Activated CD8-positive, alpha-beta memory T cell treated with anti-CD3 and anti-CD28 coated beads for 24 hours (primary cell): ENCODE measurements around the gene SLC24A4.
"Not testable (repeated sequence)": the region's sequence is repeated elsewhere in the genome, so short reads cannot be mapped to it uniquely, and the experiment has no call there.

ENCODE experiments used
- DNase-seq: peaks from one replicate; pipeline ENCODE4 v3.0.0-alpha.2; 2020

The SLC24A4 gene

GRCh38 chr14:92373336-92373735 lies 50.4 kb downstream of the SLC24A4 start:
- DNase-seq = no peak

- no peak for DNase-seq
Measured at GRCh38 chr14:92380131-92380530, 57.2 kb downstream of the SLC24A4 start.

GRCh38 chr14:92380582-92380981 lies 57.6 kb downstream of the SLC24A4 start:
- no peak for DNase-seq

GRCh38 chr14:92382677-92383076 lies 59.7 kb downstream of the SLC24A4 start:
- no peak for DNase-seq

GRCh38 chr14:92383805-92384204 lies 60.8 kb downstream of the SLC24A4 start:
- no peak for DNase-seq

GRCh38 chr14:92384461-92385133 lies 61.6 kb downstream of the SLC24A4 start:
- no peak for DNase-seq

GRCh38 chr14:92385561-92385960 lies 62.6 kb downstream of the SLC24A4 start:
- no peak for DNase-seq

GRCh38 chr14:92386165-92386564 lies 63.2 kb downstream of the SLC24A4 start:
- DNase-seq = no peak

GRCh38 chr14:92386637-92387036 lies 63.7 kb downstream of the SLC24A4 start:
- DNase-seq = no peak

- DNase-seq = no peak
Measured at GRCh38 chr14:92387578-92387977, 64.6 kb downstream of the SLC24A4 start.

GRCh38 chr14:92389598-92390158 lies 66.7 kb downstream of the SLC24A4 start:
- DNase-seq = no peak

GRCh38 chr14:92391726-92392125 lies 68.8 kb downstream of the SLC24A4 start:
- no peak for DNase-seq

GRCh38 chr14:92392711-92393110 lies 69.7 kb downstream of the SLC24A4 start:
- DNase-seq = no peak

- DNase-seq = no peak
Measured at GRCh38 chr14:92397150-92397952, 74.4 kb downstream of the SLC24A4 start.

GRCh38 chr14:92397953-92398564 lies 75.1 kb downstream of the SLC24A4 start:
- no peak for DNase-seq

GRCh38 chr14:92398888-92399636 lies 76.1 kb downstream of the SLC24A4 start:
- no peak for DNase-seq

- no peak for DNase-seq
Measured at GRCh38 chr14:92400579-92401444, 77.8 kb downstream of the SLC24A4 start.

GRCh38 chr14:92401561-92401960 lies 78.6 kb downstream of the SLC24A4 start:
- no peak for DNase-seq

GRCh38 chr14:92402500-92402899 lies 79.5 kb downstream of the SLC24A4 start:
- DNase-seq = not testable (repeated sequence)

GRCh38 chr14:92404018-92404417 lies 81.1 kb downstream of the SLC24A4 start:
- no peak for DNase-seq

GRCh38 chr14:92404421-92404820 lies 81.5 kb downstream of the SLC24A4 start:
- DNase-seq = no peak

- DNase-seq = no peak
Measured at GRCh38 chr14:92404938-92405337, 82.0 kb downstream of the SLC24A4 start.
